IMR-90 (cell line): ENCODE data around the gene MCF2L2. TPM values are rescaled to one million over a fixed set of nuclear protein-coding genes. Genes with fewer than 3 reads are reported as not detected.

Experiments
- ATAC-seq: fragments of 200-7000 bp; cut with Tn5 transposase; 2 replicates; pipeline ENCODE4 v1.9.1; 2020; ENCODE audit warnings: low read depth, mild to moderate bottlenecking, moderate library complexity
- BruUV-seq: library from RNA; stranded (reverse); fragments of 400-500 nt; replicated peaks from 2 replicates; lab custom pipeline; 2021; lab: Mats Ljungman, UMichigan
- CTCF ChIA-PET: fragments of 300-600 bp; formaldehyde crosslinking; extraction: SDS; loops from one replicate; lab custom pipeline; 2021; ENCODE audit warnings: antibody characterized with exemption; lab: Yijun Ruan, JAX
- POLR2A ChIA-PET: fragments of 300-600 bp; sonication (Branson Sonifier 250); formaldehyde crosslinking; loops from one replicate; lab custom pipeline; 2022; ENCODE audit warnings: antibody characterized with exemption; ENCODE audit not compliant: unreplicated experiment; lab: Charles Lee
- DNase-seq: peaks from one replicate; pipeline ENCODE4 v3.0.0; 2013
- H2AFZ ChIP-seq: replicated peaks from 2 replicates; pipeline ENCODE3; 2013; ENCODE audit warnings: low read length, mild to moderate bottlenecking; ENCODE audit not compliant: poor library complexity
- H2AK5ac ChIP-seq: 2 replicates; pipeline ENCODE4 v1.6.1; 2013; ENCODE audit warnings: low read depth, low read length, inconsistent platforms
- H2AK9ac ChIP-seq: replicated peaks from 2 replicates; pipeline ENCODE3; 2013; ENCODE audit warnings: mild to moderate bottlenecking, low read depth, low read length, moderate library complexity; ENCODE audit not compliant: poor library complexity
- H2BK120ac ChIP-seq: 2 replicates; pipeline ENCODE4 v1.6.1; 2013; ENCODE audit warnings: low read depth, low read length, inconsistent platforms
- H2BK15ac ChIP-seq: 3 replicates; pipeline ENCODE4 v1.6.1; 2013; ENCODE audit warnings: low read depth, low read length, inconsistent platforms
- H2BK20ac ChIP-seq: 2 replicates; pipeline ENCODE4 v1.6.1; 2013; ENCODE audit warnings: low read depth, mild to moderate bottlenecking, inconsistent platforms, low read length, moderate library complexity
- H2BK5ac ChIP-seq: 2 replicates; pipeline ENCODE4 v1.6.1; 2013; ENCODE audit warnings: mild to moderate bottlenecking, low read depth, low read length, inconsistent platforms; ENCODE audit not compliant: poor library complexity, severe bottlenecking
- H3K14ac ChIP-seq: replicated peaks from 2 replicates; pipeline ENCODE4 v1.6.1; 2013; ENCODE audit warnings: low read depth, low read length, inconsistent platforms
- H3K18ac ChIP-seq: 2 replicates; pipeline ENCODE4 v1.6.1; 2013; ENCODE audit warnings: low read depth, low read length, control low read depth
- H3K23ac ChIP-seq: 2 replicates; pipeline ENCODE4 v1.6.1; 2013; ENCODE audit warnings: low read depth, low read length, inconsistent platforms
- H3K27ac ChIP-seq: 2 replicates; pipeline ENCODE4 v1.5.1; 2013; ENCODE audit warnings: mild to moderate bottlenecking, control low read depth, low read length; ENCODE audit not compliant: insufficient read depth
- H3K27me3 ChIP-seq: 2 replicates; pipeline ENCODE4 v1.6.1; 2013; ENCODE audit warnings: low read length; ENCODE audit not compliant: control insufficient read depth, insufficient read depth
- H3K36me3 ChIP-seq: 2 replicates; pipeline ENCODE4 v1.6.1; 2013; ENCODE audit warnings: low read length, mixed read lengths; ENCODE audit not compliant: control insufficient read depth, insufficient read depth
- H3K4ac ChIP-seq: 2 replicates; pipeline ENCODE4 v1.6.1; 2013; ENCODE audit warnings: low read depth, low read length, inconsistent platforms
- H3K4me1 ChIP-seq: 2 replicates; pipeline ENCODE4 v1.6.1; 2013; ENCODE audit warnings: low read length, mixed read lengths; ENCODE audit not compliant: control insufficient read depth, insufficient read depth
- H3K4me2 ChIP-seq: 2 replicates; pipeline ENCODE4 v1.6.1; 2013; ENCODE audit warnings: low read depth, mild to moderate bottlenecking, control low read depth, low read length, moderate library complexity
- H3K4me3 ChIP-seq: 2 replicates; pipeline ENCODE4 v1.5.1; 2013; ENCODE audit warnings: low read depth, mild to moderate bottlenecking, control low read depth, low read length, moderate library complexity; ENCODE audit not compliant: insufficient read depth
- H3K56ac ChIP-seq: 2 replicates; pipeline ENCODE4 v1.6.1; 2013; ENCODE audit warnings: low read length, inconsistent platforms; ENCODE audit not compliant: insufficient read depth; ENCODE audit errors: extremely low read depth
- H3K79me1 ChIP-seq, 2 experiments: 2 replicates each; pipeline ENCODE4 v1.6.1; 2013; ENCODE audit warnings: low read length in 2 of 2, inconsistent platforms in 1 of 2, low read depth in 1 of 2
- H3K9ac ChIP-seq: 2 replicates; pipeline ENCODE4 v1.6.1; 2013; ENCODE audit warnings: low read depth, low read length, control low read depth
- H3K9me1 ChIP-seq: 2 replicates; pipeline ENCODE4 v1.6.1; 2013; ENCODE audit warnings: low read length, inconsistent platforms; ENCODE audit not compliant: insufficient read depth
- H3K9me3 ChIP-seq: 2 replicates; pipeline ENCODE4 v1.6.1; 2013; ENCODE audit warnings: low read length; ENCODE audit not compliant: control insufficient read depth, insufficient read depth
- H4K20me1 ChIP-seq: 2 replicates; pipeline ENCODE4 v1.6.1; 2013; ENCODE audit warnings: low read length, inconsistent platforms; ENCODE audit not compliant: insufficient read depth
- H4K5ac ChIP-seq: 2 replicates; pipeline ENCODE4 v1.6.1; 2013; ENCODE audit warnings: mild to moderate bottlenecking, low read depth, low read length, control low read depth
- H4K8ac ChIP-seq, 2 experiments: 2 replicates each; pipeline ENCODE4 v1.6.1; 2013; ENCODE audit warnings: low read depth in 2 of 2, low read length in 2 of 2, control low read depth in 1 of 2, inconsistent platforms in 1 of 2
- H4K91ac ChIP-seq: 2 replicates; pipeline ENCODE4 v1.6.1; 2013; ENCODE audit warnings: low read depth, low read length, inconsistent platforms; ENCODE audit not compliant: insufficient read depth
- BHLHE40 ChIP-seq: fragments of 150-350 bp; IDR thresholded peaks from 2 replicates; pipeline ENCODE4 v1.6.1; 2016; ENCODE audit warnings: mild to moderate bottlenecking, low read depth, low read length
- CEBPB ChIP-seq: IDR thresholded peaks from 2 replicates; pipeline ENCODE4 v1.6.1; 2012; ENCODE audit warnings: low read depth, low read length, improper control_type of control experiment
- CHD1 ChIP-seq: IDR thresholded peaks from 2 replicates; pipeline ENCODE4 v1.6.1; 2012; ENCODE audit warnings: low read depth, low read length, improper control_type of control experiment
- MAFK ChIP-seq: IDR thresholded peaks from 2 replicates; pipeline ENCODE4 v1.6.1; 2012; ENCODE audit warnings: low read depth, low read length, improper control_type of control experiment
- POLR2A ChIP-seq: IDR thresholded peaks from 2 replicates; pipeline ENCODE4 v1.6.1; 2012; ENCODE audit warnings: mild to moderate bottlenecking, low read depth, low read length
- RFX5 ChIP-seq: IDR thresholded peaks from 2 replicates; pipeline ENCODE4 v1.8.0; 2012; ENCODE audit warnings: low read depth, mild to moderate bottlenecking, low read length, moderate library complexity
- WGBS, 2 experiments: methylation state at CpG; one replicate each; pipeline versions ENCODE4 v1.1.5 to v1.1.7; 2013; ENCODE audit warnings: missing lambda C conversion rate in 2 of 2; ENCODE audit not compliant: insufficient read length in 1 of 2; ENCODE audit errors: extremely low coverage in 2 of 2; 5-methylcytosine and 5-hydroxymethylcytosine counted together
- dilution Hi-C: fragments of 300-500 bp; cut with HindIII; formaldehyde crosslinking; loops from one replicate; pipeline ENCODE4 v1.14.3; 2018; ENCODE audit warnings: low sequenced_read_pairs; ENCODE audit not compliant: unreplicated experiment
- in situ Hi-C: fragments of 300-500 bp; cut with MboI; formaldehyde crosslinking; loops from 3 replicates; pipeline ENCODE4 v1.14.3; 2019; ENCODE audit warnings: low sequenced_read_pairs, inconsistent platforms, mixed read lengths
- intact Hi-C: fragments of 100-400 bp; cut with micrococcal nuclease; formaldehyde crosslinking; loops from 2 replicates; pipeline ENCODE4 v1.10.0; 2022
- polyA plus RNA-seq, 3 experiments: library from polyadenylated mRNA; depleted of rRNA; stranded (reverse); fragments of >200 nt; gene quantifications; 2 replicates each; pipeline ENCODE4 v1.2.3, GENCODE V29; 2012; ENCODE audit warnings: low replicate concordance in 1 of 3
- total RNA-seq: library from RNA; depleted of rRNA; stranded (reverse); fragments of >200 nt; gene quantifications from 2 replicates; pipeline ENCODE4 v1.2.3, GENCODE V29; 2012

Gene MCF2L2
- total and polyA plus RNA-seq, 2 of the 4 experiments (the other 2 are of a cell fraction): under 0.01 TPM; not detected in 1

DNA sequence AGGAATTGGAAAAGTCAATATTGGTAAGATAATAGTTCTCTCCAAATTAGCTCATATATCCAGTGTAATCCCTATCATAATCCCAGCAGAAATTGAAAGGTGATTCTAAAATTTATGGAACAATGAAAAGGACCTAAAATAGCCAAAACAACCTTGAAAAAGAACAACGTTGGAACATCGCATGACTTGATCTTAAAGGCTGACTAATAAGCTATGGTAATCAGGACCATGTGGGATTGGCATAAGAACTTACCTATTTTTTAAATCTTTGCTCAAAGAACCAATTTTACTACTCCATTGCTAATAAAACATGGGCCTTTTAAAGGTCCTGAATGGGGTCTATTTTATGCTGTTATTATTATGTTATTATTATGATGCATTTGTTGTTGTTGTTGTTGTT lies 134.5 kb downstream of the MCF2L2 start:
- Histone ChIP-seq H3K9me3 (no peaks in the 10 kb centered on the region), H3K18ac (no peak overlapping the region), H3K56ac (no peak overlapping the region), H3K4ac (no peak overlapping the region), H3K9me1 (no peaks in the 10 kb centered on the region), H3K23ac (no peak overlapping the region), H3K27ac (no peak overlapping the region), H3K27me3 (no peaks in the 10 kb centered on the region), H4K8ac (no peak overlapping the region), H3K4me2 (no peak overlapping the region), H4K91ac (no peak overlapping the region), H3K9ac (no peak overlapping the region), H2BK5ac (no peak overlapping the region), H3K4me3 (no peak overlapping the region), H2BK120ac (no peak overlapping the region), H3K14ac (no peak overlapping the region), H2BK15ac (no peak overlapping the region), H2AK5ac (no peak overlapping the region), H2BK20ac (no peak overlapping the region), H3K79me1 (no peaks in the 10 kb centered on the region), H4K20me1 (no peaks in the 10 kb centered on the region), H3K36me3 (no peaks in the 10 kb centered on the region), H3K4me1 (peaks cover 10% of the 10 kb centered on the region), H4K5ac (no peak overlapping the region), H2AFZ (no peak overlapping the region), H2AK9ac (no peak overlapping the region)
- intact Hi-C loops (no loop called here), dilution Hi-C loops (no loop called here), in situ Hi-C loops (no loop called here)
- no peak for ATAC-seq
- no CpG with 5 or more reads among the region's 2 CpGs for WGBS, 2 experiments
- TF ChIP-seq MAFK (no peak), POLR2A (no peak), BHLHE40 (no peak), CHD1 (no peak), CEBPB (no peak), RFX5 (no peak)
- ChIA-PET POLR2A (interaction anchor here (0.5 kb wide), 1 partner anchor 62 kb away, joined by 6 read pairs; no protein-coding TSS in a partner anchor), CTCF (no interaction called here)
- no TSS peak for BruUV-seq
- DNase-seq: no peak
